H9 (cell line): ENCODE results near the gene DGCR2. TPM values are rescaled to one million over a fixed set of nuclear protein-coding genes. Genes with fewer than 3 reads are reported as not detected.
A peak's percentile ranks its signal among the peaks of the same experiment; 100 is the strongest.

Experiments
- DNase-seq: peaks from one replicate; pipeline ENCODE4 v3.0.0-alpha.2; 2017
- H2AFZ ChIP-seq: one replicate; pipeline ENCODE4 v1.6.1; 2013; ENCODE audit warnings: mild to moderate bottlenecking, low read length, control low read depth, moderate library complexity
- H2AK5ac ChIP-seq: 2 replicates; pipeline ENCODE4 v1.6.1; 2013; ENCODE audit warnings: low read length, control low read depth, mixed read lengths; ENCODE audit not compliant: insufficient read length
- H2BK120ac ChIP-seq: one replicate; pipeline ENCODE4 v1.6.1; 2013; ENCODE audit warnings: low read depth, mild to moderate bottlenecking, low read length, control low read depth, inconsistent platforms; ENCODE audit not compliant: poor library complexity, severe bottlenecking
- H2BK12ac ChIP-seq: 2 replicates; pipeline ENCODE4 v1.6.1; 2013; ENCODE audit warnings: low read length, control low read depth, mixed read lengths, low read depth; ENCODE audit not compliant: insufficient read length
- H2BK15ac ChIP-seq: 2 replicates; pipeline ENCODE4 v1.6.1; 2013; ENCODE audit warnings: low read depth, low read length, control low read depth
- H2BK20ac ChIP-seq: one replicate; pipeline ENCODE4 v1.6.1; 2013; ENCODE audit warnings: low read depth, mild to moderate bottlenecking, low read length, control low read depth, inconsistent platforms; ENCODE audit not compliant: poor library complexity, severe bottlenecking
- H2BK5ac ChIP-seq: 2 replicates; pipeline ENCODE4 v1.6.1; 2013; ENCODE audit warnings: low read length, control low read depth, mixed read lengths; ENCODE audit not compliant: insufficient read length
- H3K14ac ChIP-seq: 2 replicates; pipeline ENCODE4 v1.6.1; 2013; ENCODE audit warnings: low read length, control low read depth; ENCODE audit not compliant: insufficient read depth
- H3K18ac ChIP-seq: 2 replicates; pipeline ENCODE4 v1.6.1; 2013; ENCODE audit warnings: low read depth, mild to moderate bottlenecking, mixed read lengths, low read length, control low read depth; ENCODE audit not compliant: insufficient read length
- H3K23ac ChIP-seq: 2 replicates; pipeline ENCODE4 v1.6.1; 2013; ENCODE audit warnings: low read length, control low read depth, mixed read lengths, low read depth; ENCODE audit not compliant: insufficient read length
- H3K23me2 ChIP-seq: 2 replicates; pipeline ENCODE4 v1.6.1; 2013; ENCODE audit warnings: low read depth, mild to moderate bottlenecking, mixed read lengths, low read length, control low read depth; ENCODE audit not compliant: insufficient read length, poor library complexity, severe bottlenecking
- H3K27ac ChIP-seq: 2 replicates; pipeline ENCODE4 v1.5.1; 2013; ENCODE audit warnings: low read length, control low read depth, mixed read lengths, low read depth; ENCODE audit not compliant: insufficient read length
- H3K27me3 ChIP-seq: 2 replicates; pipeline ENCODE4 v1.6.1; 2013; ENCODE audit warnings: low read length, control low read depth, inconsistent platforms; ENCODE audit not compliant: insufficient read depth
- H3K4ac ChIP-seq: 2 replicates; pipeline ENCODE4 v1.6.1; 2013; ENCODE audit warnings: low read depth, mild to moderate bottlenecking, control low read depth, inconsistent platforms, low read length, moderate library complexity
- H3K4me1 ChIP-seq: 2 replicates; pipeline ENCODE4 v1.6.1; 2013; ENCODE audit warnings: low read length, control low read depth, inconsistent platforms; ENCODE audit not compliant: insufficient read depth
- H3K4me2 ChIP-seq: 2 replicates; pipeline ENCODE4 v1.6.1; 2013; ENCODE audit warnings: low read length, control low read depth, mixed read lengths; ENCODE audit not compliant: insufficient read length, insufficient read depth
- H3K56ac ChIP-seq: 2 replicates; pipeline ENCODE4 v1.6.1; 2013; ENCODE audit warnings: low read depth, mild to moderate bottlenecking, mixed read lengths, low read length, control low read depth; ENCODE audit not compliant: insufficient read length
- H3K79me1 ChIP-seq: 2 replicates; pipeline ENCODE4 v1.6.1; 2013; ENCODE audit warnings: low read depth, mild to moderate bottlenecking, moderate library complexity, low read length, control low read depth, inconsistent platforms; ENCODE audit not compliant: insufficient read depth, poor library complexity, severe bottlenecking
- H3K79me2 ChIP-seq: 2 replicates; pipeline ENCODE4 v1.6.1; 2013; ENCODE audit warnings: low read length, control low read depth, inconsistent platforms; ENCODE audit not compliant: insufficient read depth
- H3K9ac ChIP-seq: 2 replicates; pipeline ENCODE4 v1.6.1; 2013; ENCODE audit warnings: low read length, control low read depth, mixed read lengths; ENCODE audit not compliant: insufficient read length; ENCODE audit errors: extremely low read depth
- H3K9me3 ChIP-seq: one replicate; pipeline ENCODE4 v1.6.1; 2013; ENCODE audit warnings: low read depth, low read length, inconsistent platforms; ENCODE audit not compliant: control insufficient read depth
- H3T11ph ChIP-seq: one replicate; pipeline ENCODE4 v1.6.1; 2013; ENCODE audit warnings: mild to moderate bottlenecking, low read length, control low read depth, inconsistent platforms
- H4K20me1 ChIP-seq: one replicate; pipeline ENCODE4 v1.6.1; 2013; ENCODE audit not compliant: control insufficient read depth, insufficient read length, insufficient read depth
- H4K5ac ChIP-seq: 2 replicates; pipeline ENCODE4 v1.6.1; 2013; ENCODE audit warnings: low read depth, mild to moderate bottlenecking, mixed read lengths, low read length, control low read depth; ENCODE audit not compliant: insufficient read length
- H4K8ac ChIP-seq: replicated peaks from 2 replicates; pipeline ENCODE4 v1.6.1; 2013; ENCODE audit warnings: low read length, control low read depth, mixed read lengths, low read depth; ENCODE audit not compliant: insufficient read length
- H4K91ac ChIP-seq: 2 replicates; pipeline ENCODE4 v1.6.1; 2013; ENCODE audit warnings: low read depth, mild to moderate bottlenecking, moderate library complexity, mixed read lengths, low read length, control low read depth; ENCODE audit not compliant: insufficient read length
- H3K27ac Mint-ChIP-seq, 3 experiments: 2 replicates in 2 of 3; 3 replicates in 1 of 3; pipeline ENCODE4 v1.8.0; 2020 to 2021; ENCODE audit warnings: mixed read lengths in 3 of 3, mild to moderate bottlenecking in 1 of 3, moderate library complexity in 1 of 3
- H3K27me3 Mint-ChIP-seq: 2 replicates; pipeline ENCODE4 v1.8.0; 2021; ENCODE audit warnings: low read depth, mild to moderate bottlenecking, moderate library complexity, mixed read lengths
- H3K36me3 Mint-ChIP-seq, 3 experiments: 2 replicates in 2 of 3; 3 replicates in 1 of 3; pipeline ENCODE4 v1.8.0; 2020 to 2021; ENCODE audit warnings: low read depth in 3 of 3, mixed read lengths in 3 of 3; ENCODE audit not compliant: insufficient read depth in 1 of 3
- H3K4me1 Mint-ChIP-seq, 2 experiments: 2 replicates each; pipeline ENCODE4 v1.8.0; 2020; ENCODE audit warnings: mixed read lengths in 2 of 2
- H3K4me3 Mint-ChIP-seq, 2 experiments: 2 replicates in 1 of 2; 3 replicates in 1 of 2; pipeline ENCODE4 v1.8.0; 2020 to 2021; ENCODE audit warnings: mild to moderate bottlenecking in 2 of 2, mixed read lengths in 2 of 2, moderate library complexity in 1 of 2
- H3K9me3 Mint-ChIP-seq, 2 experiments: 2 replicates in 1 of 2; 3 replicates in 1 of 2; pipeline ENCODE4 v1.8.0; 2020; ENCODE audit warnings: mild to moderate bottlenecking in 2 of 2, mixed read lengths in 2 of 2, moderate library complexity in 1 of 2
- WGBS: extraction: QIAGEN DNeasy Blood & Tissue Kit; methylation state at CpG from one replicate; pipeline ENCODE4 v1.1.7; 2013; ENCODE audit warnings: missing lambda C conversion rate, low lambda C conversion rate, mixed read lengths; ENCODE audit not compliant: insufficient read length; ENCODE audit errors: extremely low coverage; 5-methylcytosine and 5-hydroxymethylcytosine counted together
- total RNA-seq: library from RNA; stranded (reverse); gene quantifications from 2 replicates; pipeline ENCODE4 v1.2.1, GENCODE V29; 2021
- TF ChIP-seq, protein P1 (sequence below): fragments of 200-600 bp; sonication (generic); conservative IDR thresholded peaks from 3 replicates; pipeline ENCODE4 v1.8.0; 2021; ENCODE audit warnings: antibody characterized with exemption, mild to moderate bottlenecking

DGCR2 gene
- total RNA-seq, 1 experiment from 2014 or later = 47.2 TPM

- Histone ChIP-seq H3T11ph (no peak overlapping the region), H4K8ac (no peak overlapping the region), H4K5ac (no peak overlapping the region), H3K79me1 (peaks cover 11% of the 10 kb centered on the region), H3K18ac (peak overlapping the region; percentile 83), H3K9me3 (no peaks in the 10 kb centered on the region), H4K20me1 (no peaks in the 10 kb centered on the region), H3K9ac (peak overlapping the region; percentile 72), H3K27ac (no peak overlapping the region), H3K23ac (no peak overlapping the region), H2BK15ac (no peak overlapping the region), H2AK5ac (no peak overlapping the region), H2BK5ac (no peak overlapping the region), H3K14ac (peak overlapping the region; percentile 90; the same call in 1 of the 2 replicates), H3K4me2 (peak overlapping the region; percentile 90), H3K4me1 (peaks cover 3% of the 10 kb centered on the region; the same call in 1 of the 2 replicates), H2BK20ac (no peak overlapping the region), H2BK12ac (no peak overlapping the region), H3K27me3 (no peaks in the 10 kb centered on the region), H3K23me2 (peaks cover 9% of the 10 kb centered on the region), H3K4ac (no peak overlapping the region), H4K91ac (no peak overlapping the region), H2AFZ (no peak overlapping the region), H3K56ac (no peak overlapping the region), H2BK120ac (no peak overlapping the region), H3K79me2 (peaks cover 26% of the 10 kb centered on the region; the same call in 1 of the 2 replicates)
- Mint-ChIP-seq H3K4me1 (peaks cover 26% of the 10 kb centered on the region in 2 experiments), H3K4me3 (peak overlapping the region; percentile 83 to 93), H3K9me3 (no peaks in the 10 kb centered on the region; a peak in 3 of 5 replicates), H3K27ac (peak overlapping the region in 1 of 3 experiments; percentile 86; a peak in 2 of 7 replicates), H3K36me3 (peaks cover 0 to 4% (median 3%) of the 10 kb centered on the region in 3 experiments; a peak in 3 of 7 replicates), H3K27me3 (peaks cover 18% of the 10 kb centered on the region)
- peak; percentile 53 for DNase-seq
- TF ChIP-seq, protein P1, sequence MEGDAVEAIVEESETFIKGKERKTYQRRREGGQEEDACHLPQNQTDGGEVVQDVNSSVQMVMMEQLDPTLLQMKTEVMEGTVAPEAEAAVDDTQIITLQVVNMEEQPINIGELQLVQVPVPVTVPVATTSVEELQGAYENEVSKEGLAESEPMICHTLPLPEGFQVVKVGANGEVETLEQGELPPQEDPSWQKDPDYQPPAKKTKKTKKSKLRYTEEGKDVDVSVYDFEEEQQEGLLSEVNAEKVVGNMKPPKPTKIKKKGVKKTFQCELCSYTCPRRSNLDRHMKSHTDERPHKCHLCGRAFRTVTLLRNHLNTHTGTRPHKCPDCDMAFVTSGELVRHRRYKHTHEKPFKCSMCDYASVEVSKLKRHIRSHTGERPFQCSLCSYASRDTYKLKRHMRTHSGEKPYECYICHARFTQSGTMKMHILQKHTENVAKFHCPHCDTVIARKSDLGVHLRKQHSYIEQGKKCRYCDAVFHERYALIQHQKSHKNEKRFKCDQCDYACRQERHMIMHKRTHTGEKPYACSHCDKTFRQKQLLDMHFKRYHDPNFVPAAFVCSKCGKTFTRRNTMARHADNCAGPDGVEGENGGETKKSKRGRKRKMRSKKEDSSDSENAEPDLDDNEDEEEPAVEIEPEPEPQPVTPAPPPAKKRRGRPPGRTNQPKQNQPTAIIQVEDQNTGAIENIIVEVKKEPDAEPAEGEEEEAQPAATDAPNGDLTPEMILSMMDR = no peak
- WGBS = no CpG with 5 or more reads among the region's 47 CpGs
Measured at GRCh38 chr22:19121631-19122142, 525 bp downstream of the DGCR2 start.
